Measurements from ENCODE around the gene PAPLN. TPM values are rescaled to one million over a fixed set of nuclear protein-coding genes. Genes with fewer than 3 reads are reported as not detected.

The PAPLN gene
- total and polyA plus RNA-seq, 4 donors = 0.68 to 2.8 (median 1.3) TPM

DNA sequence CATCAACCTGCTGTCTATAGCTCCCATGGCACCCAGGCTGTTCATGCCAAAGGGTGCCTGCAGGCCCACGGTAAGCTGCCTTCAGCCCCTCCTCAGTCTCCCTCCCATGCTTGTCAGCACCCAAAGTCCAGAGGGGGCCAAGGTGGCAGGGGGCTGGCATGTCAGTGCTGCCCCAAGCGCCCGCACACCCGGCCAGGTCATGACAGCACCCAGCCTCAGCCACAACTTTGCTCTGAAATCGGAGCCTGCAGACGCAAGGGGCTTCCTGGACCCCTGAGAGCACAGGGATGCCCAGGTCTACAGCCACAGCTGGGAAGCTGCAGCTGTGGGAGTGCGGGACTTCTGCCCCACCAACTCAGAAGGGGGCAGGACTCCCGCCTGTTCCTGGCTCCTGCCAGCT lies 28.5 kb upstream of the PAPLN start:
- Histone ChIP-seq H3K9me3 (ENCODE audit: control insufficient read depth in 4 of 4, low read length in 3 of 4) (no peaks in the 10 kb centered on the region), H3K27me3 (ENCODE audit: control insufficient read depth in 4 of 4, insufficient read depth in 4 of 4, low read length in 3 of 4) (no peaks in the 10 kb centered on the region), H3K27ac (ENCODE audit: low read depth in 1 of 2, low read length in 2 of 2) (no peak overlapping the region), H3K9ac (ENCODE audit: low read depth in 1 of 2, low read length in 2 of 2) (no peak overlapping the region), H3K4me3 (ENCODE audit: low read depth in 1 of 3, low read length in 3 of 3) (no peak overlapping the region), H3K36me3 (ENCODE audit: control insufficient read depth in 4 of 4, insufficient read depth in 3 of 4, low read depth in 1 of 4, low read length in 3 of 4) (peaks cover 11 to 42% (median 40%) of the 10 kb centered on the region in 4 donors), H3K4me1 (ENCODE audit: control insufficient read depth in 4 of 4, insufficient read depth in 4 of 4, low read length in 3 of 4) (no peaks in the 10 kb centered on the region)
- no peak for TF ChIP-seq YY1 (IDR thresholded peaks at IDR 0.05)
- no peak for TF ChIP-seq FOXA1 (IDR thresholded peaks at IDR 0.05)
- no peak for TF ChIP-seq SP1 (IDR thresholded peaks at IDR 0.05)
- TF ChIP-seq, protein P1, sequence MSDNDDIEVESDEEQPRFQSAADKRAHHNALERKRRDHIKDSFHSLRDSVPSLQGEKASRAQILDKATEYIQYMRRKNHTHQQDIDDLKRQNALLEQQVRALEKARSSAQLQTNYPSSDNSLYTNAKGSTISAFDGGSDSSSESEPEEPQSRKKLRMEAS (IDR thresholded peaks at IDR 0.05) = no peak
- TF ChIP-seq, protein P2, sequence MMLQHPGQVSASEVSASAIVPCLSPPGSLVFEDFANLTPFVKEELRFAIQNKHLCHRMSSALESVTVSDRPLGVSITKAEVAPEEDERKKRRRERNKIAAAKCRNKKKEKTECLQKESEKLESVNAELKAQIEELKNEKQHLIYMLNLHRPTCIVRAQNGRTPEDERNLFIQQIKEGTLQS (IDR thresholded peaks at IDR 0.05) = no peak
- TF ChIP-seq, protein P3, sequence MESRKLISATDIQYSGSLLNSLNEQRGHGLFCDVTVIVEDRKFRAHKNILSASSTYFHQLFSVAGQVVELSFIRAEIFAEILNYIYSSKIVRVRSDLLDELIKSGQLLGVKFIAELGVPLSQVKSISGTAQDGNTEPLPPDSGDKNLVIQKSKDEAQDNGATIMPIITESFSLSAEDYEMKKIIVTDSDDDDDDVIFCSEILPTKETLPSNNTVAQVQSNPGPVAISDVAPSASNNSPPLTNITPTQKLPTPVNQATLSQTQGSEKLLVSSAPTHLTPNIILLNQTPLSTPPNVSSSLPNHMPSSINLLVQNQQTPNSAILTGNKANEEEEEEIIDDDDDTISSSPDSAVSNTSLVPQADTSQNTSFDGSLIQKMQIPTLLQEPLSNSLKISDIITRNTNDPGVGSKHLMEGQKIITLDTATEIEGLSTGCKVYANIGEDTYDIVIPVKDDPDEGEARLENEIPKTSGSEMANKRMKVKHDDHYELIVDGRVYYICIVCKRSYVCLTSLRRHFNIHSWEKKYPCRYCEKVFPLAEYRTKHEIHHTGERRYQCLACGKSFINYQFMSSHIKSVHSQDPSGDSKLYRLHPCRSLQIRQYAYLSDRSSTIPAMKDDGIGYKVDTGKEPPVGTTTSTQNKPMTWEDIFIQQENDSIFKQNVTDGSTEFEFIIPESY (IDR thresholded peaks at IDR 0.05) = no peak
- no peak for TF ChIP-seq TAF1 (conservative IDR thresholded peaks at IDR 0.05)
- TF ChIP-seq GABPA (IDR thresholded peaks at IDR 0.05 in 1 of 2, conservative IDR thresholded peaks at IDR 0.05 in 1 of 2) = no peak
- TF ChIP-seq, protein P4, sequence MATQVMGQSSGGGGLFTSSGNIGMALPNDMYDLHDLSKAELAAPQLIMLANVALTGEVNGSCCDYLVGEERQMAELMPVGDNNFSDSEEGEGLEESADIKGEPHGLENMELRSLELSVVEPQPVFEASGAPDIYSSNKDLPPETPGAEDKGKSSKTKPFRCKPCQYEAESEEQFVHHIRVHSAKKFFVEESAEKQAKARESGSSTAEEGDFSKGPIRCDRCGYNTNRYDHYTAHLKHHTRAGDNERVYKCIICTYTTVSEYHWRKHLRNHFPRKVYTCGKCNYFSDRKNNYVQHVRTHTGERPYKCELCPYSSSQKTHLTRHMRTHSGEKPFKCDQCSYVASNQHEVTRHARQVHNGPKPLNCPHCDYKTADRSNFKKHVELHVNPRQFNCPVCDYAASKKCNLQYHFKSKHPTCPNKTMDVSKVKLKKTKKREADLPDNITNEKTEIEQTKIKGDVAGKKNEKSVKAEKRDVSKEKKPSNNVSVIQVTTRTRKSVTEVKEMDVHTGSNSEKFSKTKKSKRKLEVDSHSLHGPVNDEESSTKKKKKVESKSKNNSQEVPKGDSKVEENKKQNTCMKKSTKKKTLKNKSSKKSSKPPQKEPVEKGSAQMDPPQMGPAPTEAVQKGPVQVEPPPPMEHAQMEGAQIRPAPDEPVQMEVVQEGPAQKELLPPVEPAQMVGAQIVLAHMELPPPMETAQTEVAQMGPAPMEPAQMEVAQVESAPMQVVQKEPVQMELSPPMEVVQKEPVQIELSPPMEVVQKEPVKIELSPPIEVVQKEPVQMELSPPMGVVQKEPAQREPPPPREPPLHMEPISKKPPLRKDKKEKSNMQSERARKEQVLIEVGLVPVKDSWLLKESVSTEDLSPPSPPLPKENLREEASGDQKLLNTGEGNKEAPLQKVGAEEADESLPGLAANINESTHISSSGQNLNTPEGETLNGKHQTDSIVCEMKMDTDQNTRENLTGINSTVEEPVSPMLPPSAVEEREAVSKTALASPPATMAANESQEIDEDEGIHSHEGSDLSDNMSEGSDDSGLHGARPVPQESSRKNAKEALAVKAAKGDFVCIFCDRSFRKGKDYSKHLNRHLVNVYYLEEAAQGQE (IDR thresholded peaks at IDR 0.05) = no peak
- no peak for TF ChIP-seq RXRA (IDR thresholded peaks at IDR 0.05)
- no peak for TF ChIP-seq EGR1 (IDR thresholded peaks at IDR 0.05; ENCODE audit: low read depth in 2 of 2)
- TF ChIP-seq NR2F2 (IDR thresholded peaks at IDR 0.05) = no peak
- TF ChIP-seq JUND (IDR thresholded peaks at IDR 0.05) = no peak
- TF ChIP-seq, protein P5, sequence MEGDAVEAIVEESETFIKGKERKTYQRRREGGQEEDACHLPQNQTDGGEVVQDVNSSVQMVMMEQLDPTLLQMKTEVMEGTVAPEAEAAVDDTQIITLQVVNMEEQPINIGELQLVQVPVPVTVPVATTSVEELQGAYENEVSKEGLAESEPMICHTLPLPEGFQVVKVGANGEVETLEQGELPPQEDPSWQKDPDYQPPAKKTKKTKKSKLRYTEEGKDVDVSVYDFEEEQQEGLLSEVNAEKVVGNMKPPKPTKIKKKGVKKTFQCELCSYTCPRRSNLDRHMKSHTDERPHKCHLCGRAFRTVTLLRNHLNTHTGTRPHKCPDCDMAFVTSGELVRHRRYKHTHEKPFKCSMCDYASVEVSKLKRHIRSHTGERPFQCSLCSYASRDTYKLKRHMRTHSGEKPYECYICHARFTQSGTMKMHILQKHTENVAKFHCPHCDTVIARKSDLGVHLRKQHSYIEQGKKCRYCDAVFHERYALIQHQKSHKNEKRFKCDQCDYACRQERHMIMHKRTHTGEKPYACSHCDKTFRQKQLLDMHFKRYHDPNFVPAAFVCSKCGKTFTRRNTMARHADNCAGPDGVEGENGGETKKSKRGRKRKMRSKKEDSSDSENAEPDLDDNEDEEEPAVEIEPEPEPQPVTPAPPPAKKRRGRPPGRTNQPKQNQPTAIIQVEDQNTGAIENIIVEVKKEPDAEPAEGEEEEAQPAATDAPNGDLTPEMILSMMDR (IDR thresholded peaks at IDR 0.05; ENCODE audit: low read depth, low read length, missing input control) = no peak
- TF ChIP-seq RAD21 (IDR thresholded peaks at IDR 0.05) = no peak
- no peak for TF ChIP-seq HNF4A (conservative IDR thresholded peaks at IDR 0.05)
- no peak for DNase-seq (ENCODE audit: low spot score)
- 96% methylated on average over 8 of the region's 8 CpGs for WGBS

DNA sequence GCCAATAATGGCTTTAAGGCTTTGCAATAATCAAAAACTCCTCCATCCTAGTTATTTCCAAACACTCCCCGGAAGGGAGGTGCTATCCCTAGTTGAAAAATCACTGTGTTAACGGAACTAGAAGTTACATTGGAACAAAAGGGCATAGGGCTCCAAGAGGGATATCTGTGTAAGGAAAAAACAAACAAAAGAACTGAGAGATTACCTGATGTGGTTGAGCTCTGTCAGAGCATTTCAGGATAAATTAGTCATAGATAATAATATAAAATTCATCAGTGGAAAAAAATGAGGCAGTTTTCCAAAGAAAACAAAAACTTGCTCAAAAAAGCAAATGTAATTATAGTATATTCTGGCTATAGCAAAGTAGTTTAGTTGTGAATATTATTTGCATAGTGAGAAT lies 27.4 kb upstream of the PAPLN start:
- peaks cover 14 to 45% (median 42%) of the 10 kb centered on the region in 4 donors for H3K36me3 ChIP-seq (ENCODE audit: control insufficient read depth in 4 of 4, insufficient read depth in 3 of 4, low read depth in 1 of 4, low read length in 3 of 4)
- no peaks in the 10 kb centered on the region for H3K27me3 ChIP-seq (ENCODE audit: control insufficient read depth in 4 of 4, insufficient read depth in 4 of 4, low read length in 3 of 4)
- H3K4me1 ChIP-seq (ENCODE audit: control insufficient read depth in 4 of 4, insufficient read depth in 4 of 4, low read length in 3 of 4) = no peaks in the 10 kb centered on the region
- H3K4me3 ChIP-seq (ENCODE audit: low read depth in 1 of 3, low read length in 3 of 3) = no peak overlapping the region
- WGBS = 43% methylated on average over 2 of the region's 2 CpGs
- H3K9ac ChIP-seq (ENCODE audit: low read depth in 1 of 2, low read length in 2 of 2) = no peak overlapping the region
- no peak for DNase-seq (ENCODE audit: low spot score)
- H3K27ac ChIP-seq (ENCODE audit: low read depth in 1 of 2, low read length in 2 of 2) = no peak overlapping the region
- no peaks in the 10 kb centered on the region for H3K9me3 ChIP-seq (ENCODE audit: control insufficient read depth in 4 of 4, low read length in 3 of 4)
- TF ChIP-seq RXRA (IDR thresholded peaks at IDR 0.05) (no peak), HNF4A (conservative IDR thresholded peaks at IDR 0.05) (peak; percentile 19 to 34), JUND (IDR thresholded peaks at IDR 0.05) (no peak), HNF4G (IDR thresholded peaks at IDR 0.05) (peak; percentile 10), EGR1 (IDR thresholded peaks at IDR 0.05; ENCODE audit: low read depth in 2 of 2) (no peak), TAF1 (conservative IDR thresholded peaks at IDR 0.05) (no peak), FOXA2 (IDR thresholded peaks at IDR 0.05) (no peak), GABPA (IDR thresholded peaks at IDR 0.05 in 1 of 2, conservative IDR thresholded peaks at IDR 0.05 in 1 of 2) (no peak), NR2F2 (IDR thresholded peaks at IDR 0.05) (peak; percentile 78), FOXA1 (IDR thresholded peaks at IDR 0.05) (no peak)
- TF ChIP-seq, protein P3 (IDR thresholded peaks at IDR 0.05) = no peak
- TF ChIP-seq, protein P2 (IDR thresholded peaks at IDR 0.05) = no peak
- TF ChIP-seq, protein P5 (IDR thresholded peaks at IDR 0.05; ENCODE audit: low read depth, low read length, missing input control) = no peak
- TF ChIP-seq, protein P1 (IDR thresholded peaks at IDR 0.05) = no peak

Data from liver (tissue), 9 donors.